ENCODE results near the gene ZNF763.
"Not testable (repeated sequence)": the region's sequence is repeated elsewhere in the genome, so short reads cannot be mapped to it uniquely, and the experiment has no call there.

The ZNF763 gene

GRCh38 chr19:11973019-11973810, 8.4 kb downstream of the ZNF763 start:
- no peak for DNase-seq

GRCh38 chr19:11978492-11979100, 13.8 kb downstream of the ZNF763 start:
- DNase-seq = no peak

GRCh38 chr19:11979527-11979926, 14.7 kb downstream of the ZNF763 start:
- DNase-seq = no peak

- DNase-seq = no peak
Observed at GRCh38 chr19:11982526-11982925, 17.7 kb downstream of the ZNF763 start.

GRCh38 chr19:11984986-11985385, 20.1 kb downstream of the ZNF763 start:
- DNase-seq = no peak

GRCh38 chr19:11986754-11987153, 21.9 kb downstream of the ZNF763 start:
- no peak for DNase-seq

- DNase-seq = peak; percentile 92
Observed at GRCh38 chr19:11987405-11988281, 22.8 kb downstream of the ZNF763 start.

- no peak for DNase-seq
Observed at GRCh38 chr19:11989112-11989456, 24.2 kb downstream of the ZNF763 start.

- not testable (repeated sequence) for DNase-seq
Observed at GRCh38 chr19:11991921-11992320, 27.1 kb downstream of the ZNF763 start.

GRCh38 chr19:11995174-11995573, 30.3 kb downstream of the ZNF763 start:
- DNase-seq = no peak

GRCh38 chr19:12000152-12000981, 35.5 kb downstream of the ZNF763 start:
- peak; percentile 73 for DNase-seq

GRCh38 chr19:12015015-12015752, 50.3 kb downstream of the ZNF763 start:
- no peak for DNase-seq

- DNase-seq = no peak
Observed at GRCh38 chr19:12015753-12016116, 50.9 kb downstream of the ZNF763 start.

All from activated CD4-positive, alpha-beta T cell treated with anti-CD3 and anti-CD28 coated beads, Interleukin-2, amount 50 U/mL, for 16 hours (primary cell).